ENCODE measurements around the gene FYN. TPM values are rescaled to one million over a fixed set of nuclear protein-coding genes. Genes with fewer than 3 reads are reported as not detected.

Gene FYN
- total RNA-seq, 1 donor from 2014 or later, result 46.3 TPM

DNA sequence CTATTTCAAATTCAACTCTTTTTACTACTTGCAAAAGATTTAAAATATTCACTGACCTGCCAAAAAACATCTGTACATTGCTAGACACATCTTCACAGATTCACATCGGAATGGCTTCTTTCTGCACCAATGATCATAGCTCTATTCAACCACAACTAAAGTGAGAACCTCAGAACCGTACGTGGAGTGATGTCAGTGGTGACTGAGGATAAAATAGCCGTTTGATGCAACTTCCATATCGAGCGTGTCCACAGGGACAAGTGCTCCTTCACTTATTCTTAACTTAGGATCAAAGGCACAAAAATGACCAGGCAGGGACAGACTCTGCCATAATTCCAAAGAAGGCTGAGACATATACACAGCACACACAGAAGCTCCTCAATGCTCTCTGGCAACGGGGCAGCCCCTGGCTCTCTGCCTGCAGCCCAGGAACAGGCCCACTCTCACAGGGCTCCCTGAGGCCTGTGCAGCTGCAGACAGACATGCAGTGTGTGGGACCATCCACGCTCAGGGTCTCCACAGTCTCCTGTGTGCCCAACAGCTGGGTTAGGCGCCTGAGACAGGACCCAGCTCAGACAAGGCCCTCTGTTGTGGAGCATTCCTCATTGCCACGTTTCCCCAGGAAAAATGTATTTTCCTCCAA, 22.8 kb downstream of the FYN start:
- intact Hi-C loops (cut with micrococcal nuclease), result no loop called here
- Histone ChIP-seq H3K27ac (replicated peaks) (peak overlapping the region; percentile 13), H3K36me3 (no peaks in the 10 kb centered on the region), H3K4me1 (peaks cover 100% of the 10 kb centered on the region), H3K9me3 (replicated peaks) (no peaks in the 10 kb centered on the region), H3K27me3 (ENCODE audit: low read depth) (no peaks in the 10 kb centered on the region), H3K4me3 (no peak overlapping the region)
- TF ChIP-seq, protein P1, sequence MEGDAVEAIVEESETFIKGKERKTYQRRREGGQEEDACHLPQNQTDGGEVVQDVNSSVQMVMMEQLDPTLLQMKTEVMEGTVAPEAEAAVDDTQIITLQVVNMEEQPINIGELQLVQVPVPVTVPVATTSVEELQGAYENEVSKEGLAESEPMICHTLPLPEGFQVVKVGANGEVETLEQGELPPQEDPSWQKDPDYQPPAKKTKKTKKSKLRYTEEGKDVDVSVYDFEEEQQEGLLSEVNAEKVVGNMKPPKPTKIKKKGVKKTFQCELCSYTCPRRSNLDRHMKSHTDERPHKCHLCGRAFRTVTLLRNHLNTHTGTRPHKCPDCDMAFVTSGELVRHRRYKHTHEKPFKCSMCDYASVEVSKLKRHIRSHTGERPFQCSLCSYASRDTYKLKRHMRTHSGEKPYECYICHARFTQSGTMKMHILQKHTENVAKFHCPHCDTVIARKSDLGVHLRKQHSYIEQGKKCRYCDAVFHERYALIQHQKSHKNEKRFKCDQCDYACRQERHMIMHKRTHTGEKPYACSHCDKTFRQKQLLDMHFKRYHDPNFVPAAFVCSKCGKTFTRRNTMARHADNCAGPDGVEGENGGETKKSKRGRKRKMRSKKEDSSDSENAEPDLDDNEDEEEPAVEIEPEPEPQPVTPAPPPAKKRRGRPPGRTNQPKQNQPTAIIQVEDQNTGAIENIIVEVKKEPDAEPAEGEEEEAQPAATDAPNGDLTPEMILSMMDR (IDR thresholded peaks at IDR 0.05; ENCODE audit: borderline replicate concordance), result no peak
- DNase-seq, result peak; percentile 59

DNA sequence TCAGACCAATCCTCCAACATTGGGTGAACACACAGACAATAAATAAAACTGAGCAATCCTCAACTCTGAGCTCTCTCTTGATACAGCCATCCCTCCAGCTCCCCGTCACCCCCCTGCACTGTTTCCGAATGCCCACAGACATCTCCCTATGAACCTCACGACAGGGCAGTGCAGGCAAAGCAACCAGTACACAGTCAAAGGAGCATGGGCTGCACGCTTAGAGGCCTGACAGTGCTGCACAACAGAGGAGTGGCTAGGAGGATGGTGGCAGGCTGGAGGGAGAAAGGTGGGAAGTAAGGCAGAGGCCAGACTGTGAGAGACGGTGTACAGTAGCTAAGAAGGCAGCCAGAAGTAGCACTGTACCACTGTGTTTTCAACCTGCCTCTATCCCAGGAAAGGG, 24.0 kb downstream of the FYN start:
- no peaks in the 10 kb centered on the region for H3K36me3 ChIP-seq
- H3K4me3 ChIP-seq, result no peak overlapping the region
- H3K27ac ChIP-seq (replicated peaks), result peak overlapping the region; percentile 45
- no peak for DNase-seq
- no peaks in the 10 kb centered on the region for H3K9me3 ChIP-seq (replicated peaks)
- TF ChIP-seq, protein P1 (IDR thresholded peaks at IDR 0.05; ENCODE audit: borderline replicate concordance), result no peak
- no peaks in the 10 kb centered on the region for H3K27me3 ChIP-seq (ENCODE audit: low read depth)
- H3K4me1 ChIP-seq, result peaks cover 100% of the 10 kb centered on the region
- intact Hi-C loops (cut with micrococcal nuclease), result no loop called here

DNA sequence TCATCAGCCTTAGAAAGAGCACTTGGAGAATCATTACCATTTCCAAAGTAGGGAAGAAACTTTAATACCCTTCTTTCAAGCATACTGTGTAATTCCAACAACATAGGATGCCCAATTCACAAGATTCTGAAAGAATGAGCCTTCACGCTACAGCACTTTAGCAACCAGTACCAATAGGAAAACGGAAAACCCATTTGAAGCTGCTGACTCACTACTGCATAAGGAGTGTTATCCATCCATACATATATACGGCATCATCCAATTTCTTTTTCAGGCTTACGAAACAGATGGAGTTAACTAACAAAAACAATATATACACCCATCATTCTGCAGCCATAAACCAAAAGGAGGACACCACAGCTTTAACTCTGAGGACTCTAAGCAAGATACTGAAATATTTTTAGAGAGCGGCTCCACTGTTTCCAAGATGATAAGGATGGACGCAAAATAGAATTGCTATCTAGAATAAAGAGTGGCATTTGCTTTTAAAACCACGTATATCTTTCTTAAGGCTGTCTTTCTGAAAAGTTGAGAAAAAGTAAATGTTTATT, 24.9 kb downstream of the FYN start:
- H3K36me3 ChIP-seq, result no peaks in the 10 kb centered on the region
- peaks cover 100% of the 10 kb centered on the region for H3K4me1 ChIP-seq
- H3K4me3 ChIP-seq, result peak overlapping the region; percentile 33
- TF ChIP-seq, protein P1 (IDR thresholded peaks at IDR 0.05; ENCODE audit: borderline replicate concordance), result no peak
- no peak for DNase-seq
- intact Hi-C loops (cut with micrococcal nuclease), result no loop called here
- peak overlapping the region; percentile 45 for H3K27ac ChIP-seq (replicated peaks)
- no peaks in the 10 kb centered on the region for H3K27me3 ChIP-seq (ENCODE audit: low read depth)
- H3K9me3 ChIP-seq (replicated peaks), result no peaks in the 10 kb centered on the region

DNA sequence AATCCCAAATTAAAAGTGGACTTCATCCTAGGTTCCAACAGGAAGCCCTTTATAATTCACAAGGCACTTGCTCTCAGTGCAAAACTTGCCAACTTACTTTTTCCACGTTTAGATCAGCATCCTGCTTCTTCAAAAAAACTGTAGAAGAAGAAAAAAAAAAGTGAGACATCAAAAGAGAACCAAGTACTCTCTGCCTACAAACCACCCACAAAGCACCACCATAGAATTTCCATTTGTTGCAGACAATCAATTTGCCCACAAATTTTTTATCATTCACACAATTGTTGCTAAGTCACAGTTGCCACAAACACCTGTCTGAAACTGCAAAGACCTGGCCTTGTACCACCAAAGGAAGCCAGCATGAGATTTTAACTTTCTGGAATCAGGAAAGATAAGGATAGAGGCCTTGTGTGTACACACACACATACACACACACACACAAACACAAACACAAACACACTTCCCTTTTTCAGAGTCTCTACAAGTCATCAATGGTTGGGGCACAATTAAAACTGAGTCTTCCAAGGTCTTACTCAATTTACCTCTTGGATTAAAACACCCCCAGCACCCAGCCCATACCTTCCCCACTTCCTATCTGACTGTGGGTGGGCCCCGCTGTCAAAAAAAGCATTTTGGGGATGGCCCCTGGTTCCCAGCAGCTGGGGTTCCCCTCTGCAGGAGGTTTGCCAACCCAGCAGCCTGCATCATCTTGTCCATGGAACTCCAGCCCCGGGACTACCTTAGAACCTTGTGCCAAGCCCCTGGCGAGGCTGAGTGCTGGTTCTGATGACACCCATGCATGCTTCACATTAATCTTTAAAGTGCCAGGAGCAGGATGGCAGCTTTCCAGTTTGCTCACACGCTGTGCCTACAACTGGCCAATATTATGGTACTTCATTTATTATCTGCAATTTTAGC, 26.5 kb downstream of the FYN start:
- Histone ChIP-seq H3K9me3 (replicated peaks) (no peaks in the 10 kb centered on the region), H3K27me3 (ENCODE audit: low read depth) (no peaks in the 10 kb centered on the region), H3K4me1 (peaks cover 100% of the 10 kb centered on the region), H3K27ac (replicated peaks) (peak overlapping the region; percentile 45), H3K4me3 (no peak overlapping the region), H3K36me3 (no peaks in the 10 kb centered on the region)
- peak; percentile 66 for DNase-seq
- TF ChIP-seq, protein P1 (IDR thresholded peaks at IDR 0.05; ENCODE audit: borderline replicate concordance), result no peak
- intact Hi-C loops (cut with micrococcal nuclease), result no loop called here

DNA sequence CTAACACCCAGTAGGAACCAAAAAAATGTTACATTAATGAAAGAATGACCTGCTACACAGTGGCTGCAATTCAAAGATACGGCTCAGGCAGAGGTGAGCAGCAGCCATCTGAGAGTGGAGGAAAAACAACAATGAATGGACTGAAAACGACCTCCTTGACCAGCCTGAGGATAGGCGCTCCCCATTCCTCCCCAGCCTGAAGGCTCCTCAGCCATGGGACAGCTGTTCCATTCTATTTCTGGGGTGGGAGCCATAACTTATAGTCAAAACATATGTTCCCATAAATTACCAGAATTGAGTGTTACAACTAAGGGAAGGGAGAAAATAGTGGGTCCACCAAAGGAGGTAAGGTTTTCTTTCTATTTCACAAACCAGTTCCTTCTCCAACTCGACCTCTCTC, 27.2 kb downstream of the FYN start:
- H3K4me3 ChIP-seq, result no peak overlapping the region
- DNase-seq, result no peak
- no peaks in the 10 kb centered on the region for H3K36me3 ChIP-seq
- TF ChIP-seq, protein P1 (IDR thresholded peaks at IDR 0.05; ENCODE audit: borderline replicate concordance), result no peak
- H3K4me1 ChIP-seq, result peaks cover 100% of the 10 kb centered on the region
- peak overlapping the region; percentile 45 for H3K27ac ChIP-seq (replicated peaks)
- H3K9me3 ChIP-seq (replicated peaks), result no peaks in the 10 kb centered on the region
- intact Hi-C loops (cut with micrococcal nuclease), result no loop called here
- no peaks in the 10 kb centered on the region for H3K27me3 ChIP-seq (ENCODE audit: low read depth)

Data from left ventricle myocardium inferior (tissue), 1 donor.